Retinal pigment epithelial cell (primary cell): ENCODE data around the gene POU2F1.
A peak's percentile ranks its signal among the peaks of the same experiment; 100 is the strongest.

Experiments used
- DNase-seq: peaks from one replicate; pipeline ENCODE4 v3.0.0-alpha.2; 2010; ENCODE audit warnings: low read depth
- H3K4me3 ChIP-seq: 2 replicates; pipeline ENCODE4 v1.5.1; 2011; ENCODE audit warnings: mild to moderate bottlenecking, low read length, control low read depth, moderate library complexity
- TF ChIP-seq, protein P1 (sequence below): conservative IDR thresholded peaks from 2 replicates; pipeline ENCODE4 v1.5.1; 2011; ENCODE audit warnings: low read depth, low read length, control low read depth, inconsistent platforms

The POU2F1 gene

DNA sequence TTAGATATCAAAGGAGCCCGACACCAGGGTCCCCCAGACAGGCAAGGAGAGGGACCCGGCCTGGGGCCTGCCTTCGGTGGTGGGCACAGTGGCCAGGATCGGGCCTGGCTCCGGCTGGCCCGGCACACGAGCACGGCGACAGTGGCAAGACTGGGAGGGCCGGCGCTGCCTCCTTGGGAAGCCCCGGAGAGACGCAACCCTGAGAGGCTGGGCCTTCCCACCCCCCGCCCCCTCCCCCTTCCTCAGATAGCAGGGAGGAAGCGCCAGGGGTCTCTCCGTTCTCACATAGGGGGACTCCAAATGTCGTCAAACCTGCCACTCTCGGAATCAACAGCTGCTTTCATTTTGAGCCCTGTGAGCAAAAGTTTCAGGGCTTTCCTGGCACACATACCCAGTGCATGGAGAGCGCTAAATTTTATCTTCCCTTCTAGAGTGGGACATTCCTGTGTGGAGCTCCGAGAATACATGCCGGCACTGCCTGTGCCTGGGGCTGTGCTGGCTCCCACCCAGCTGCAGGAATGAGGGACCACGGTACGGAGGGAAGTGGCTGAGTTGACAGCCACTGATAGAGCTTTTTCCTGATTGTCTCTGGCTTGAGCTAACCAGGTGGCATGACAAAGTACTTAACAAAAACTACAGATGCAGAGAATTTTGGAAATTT lies 235.2 kb downstream of the POU2F1 start:
- TF ChIP-seq, protein P1, sequence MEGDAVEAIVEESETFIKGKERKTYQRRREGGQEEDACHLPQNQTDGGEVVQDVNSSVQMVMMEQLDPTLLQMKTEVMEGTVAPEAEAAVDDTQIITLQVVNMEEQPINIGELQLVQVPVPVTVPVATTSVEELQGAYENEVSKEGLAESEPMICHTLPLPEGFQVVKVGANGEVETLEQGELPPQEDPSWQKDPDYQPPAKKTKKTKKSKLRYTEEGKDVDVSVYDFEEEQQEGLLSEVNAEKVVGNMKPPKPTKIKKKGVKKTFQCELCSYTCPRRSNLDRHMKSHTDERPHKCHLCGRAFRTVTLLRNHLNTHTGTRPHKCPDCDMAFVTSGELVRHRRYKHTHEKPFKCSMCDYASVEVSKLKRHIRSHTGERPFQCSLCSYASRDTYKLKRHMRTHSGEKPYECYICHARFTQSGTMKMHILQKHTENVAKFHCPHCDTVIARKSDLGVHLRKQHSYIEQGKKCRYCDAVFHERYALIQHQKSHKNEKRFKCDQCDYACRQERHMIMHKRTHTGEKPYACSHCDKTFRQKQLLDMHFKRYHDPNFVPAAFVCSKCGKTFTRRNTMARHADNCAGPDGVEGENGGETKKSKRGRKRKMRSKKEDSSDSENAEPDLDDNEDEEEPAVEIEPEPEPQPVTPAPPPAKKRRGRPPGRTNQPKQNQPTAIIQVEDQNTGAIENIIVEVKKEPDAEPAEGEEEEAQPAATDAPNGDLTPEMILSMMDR = no peak
- H3K4me3 ChIP-seq = peak overlapping the region; percentile 59
- DNase-seq = no peak

- H3K4me3 ChIP-seq = no peak overlapping the region
- no peak for DNase-seq
- TF ChIP-seq, protein P1 = no peak
Observed at GRCh38 chr1:167456524-167456923, 235.8 kb downstream of the POU2F1 start.

GRCh38 chr1:167456926-167457325 lies 236.2 kb downstream of the POU2F1 start:
- H3K4me3 ChIP-seq = no peak overlapping the region
- no peak for DNase-seq
- TF ChIP-seq, protein P1 = no peak

GRCh38 chr1:167457936-167458584 lies 237.4 kb downstream of the POU2F1 start:
- H3K4me3 ChIP-seq = no peak overlapping the region
- no peak for DNase-seq
- TF ChIP-seq, protein P1 = no peak

DNA sequence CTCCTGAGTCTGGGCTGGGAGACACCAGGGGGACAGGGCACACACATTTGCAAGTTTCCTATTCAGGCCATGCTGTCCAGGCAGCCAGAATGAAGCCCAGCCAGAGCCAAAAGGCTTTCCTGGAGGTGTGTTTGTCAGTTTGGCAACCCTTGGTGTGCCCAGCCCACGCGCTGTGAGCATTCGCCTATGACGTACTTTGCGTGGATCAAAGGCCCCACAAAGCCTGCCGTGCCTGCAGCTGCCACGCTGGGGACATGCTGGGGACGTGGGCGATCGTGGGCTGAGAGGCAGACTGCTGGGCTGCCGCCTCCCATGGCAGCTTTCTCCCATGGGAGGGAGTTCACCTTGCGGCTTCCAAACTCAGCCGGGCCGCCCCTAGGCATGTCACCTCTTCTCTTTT lies 240.2 kb downstream of the POU2F1 start:
- TF ChIP-seq, protein P1 = no peak
- no peak for DNase-seq

GRCh38 chr1:167462341-167462740 lies 241.7 kb downstream of the POU2F1 start:
- TF ChIP-seq, protein P1 = no peak
- no peak for DNase-seq
- H3K4me3 ChIP-seq = no peak overlapping the region

More for the DNA sequence above, 240.2 kb downstream of the POU2F1 start:
- no peak overlapping the region for H3K4me3 ChIP-seq

- DNase-seq = no peak
Observed at GRCh38 chr1:167463080-167463479, 242.4 kb downstream of the POU2F1 start.

More at GRCh38 chr1:167463080-167463479, 242.4 kb downstream of the POU2F1 start:
- TF ChIP-seq, protein P1 = no peak
- no peak overlapping the region for H3K4me3 ChIP-seq
